Measurements from ENCODE around the gene DPP3. TPM values are rescaled to one million over a fixed set of nuclear protein-coding genes. Genes with fewer than 3 reads are reported as not detected.

The DPP3 gene
- total RNA-seq, 1 experiment from 2014 or later, result 93.3 TPM

GRCh38 chr11:66450560-66450959, 29.7 kb upstream of the DPP3 start:
- Histone ChIP-seq H3K4me1 (ENCODE audit: insufficient read depth, low read length, poor library complexity, severe bottlenecking) (no peaks in the 10 kb centered on the region), H3K4me3 (ENCODE audit: low read depth, low read length, poor library complexity, severe bottlenecking) (no peak overlapping the region), H3K27me3 (replicated peaks; ENCODE audit: insufficient read depth, low read depth, low read length, poor library complexity) (peaks cover 39% of the 10 kb centered on the region), H3K9me3 (ENCODE audit: low read depth, low read length, poor library complexity, severe bottlenecking) (no peaks in the 10 kb centered on the region), H3K36me3 (ENCODE audit: insufficient read depth, low read length, poor library complexity, severe bottlenecking) (no peaks in the 10 kb centered on the region), H3K27ac (ENCODE audit: low read depth, low read length, poor library complexity, severe bottlenecking) (no peak overlapping the region)
- CTCF ChIA-PET, result no interaction called here
- POLR2A ChIA-PET (ENCODE audit: low non-redundant PET), result no interaction called here
- no TSS peak for BruUV-seq (replicated peaks)
- DNase-seq (ENCODE audit: low spot score), result no peak
- no peak for TF ChIP-seq EZH2 (IDR thresholded peaks at IDR 0.05; ENCODE audit: borderline replicate concordance, low read depth, low read length, poor library complexity, severe bottlenecking)
- TF ChIP-seq, protein P1, sequence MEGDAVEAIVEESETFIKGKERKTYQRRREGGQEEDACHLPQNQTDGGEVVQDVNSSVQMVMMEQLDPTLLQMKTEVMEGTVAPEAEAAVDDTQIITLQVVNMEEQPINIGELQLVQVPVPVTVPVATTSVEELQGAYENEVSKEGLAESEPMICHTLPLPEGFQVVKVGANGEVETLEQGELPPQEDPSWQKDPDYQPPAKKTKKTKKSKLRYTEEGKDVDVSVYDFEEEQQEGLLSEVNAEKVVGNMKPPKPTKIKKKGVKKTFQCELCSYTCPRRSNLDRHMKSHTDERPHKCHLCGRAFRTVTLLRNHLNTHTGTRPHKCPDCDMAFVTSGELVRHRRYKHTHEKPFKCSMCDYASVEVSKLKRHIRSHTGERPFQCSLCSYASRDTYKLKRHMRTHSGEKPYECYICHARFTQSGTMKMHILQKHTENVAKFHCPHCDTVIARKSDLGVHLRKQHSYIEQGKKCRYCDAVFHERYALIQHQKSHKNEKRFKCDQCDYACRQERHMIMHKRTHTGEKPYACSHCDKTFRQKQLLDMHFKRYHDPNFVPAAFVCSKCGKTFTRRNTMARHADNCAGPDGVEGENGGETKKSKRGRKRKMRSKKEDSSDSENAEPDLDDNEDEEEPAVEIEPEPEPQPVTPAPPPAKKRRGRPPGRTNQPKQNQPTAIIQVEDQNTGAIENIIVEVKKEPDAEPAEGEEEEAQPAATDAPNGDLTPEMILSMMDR (conservative IDR thresholded peaks at IDR 0.05; ENCODE audit: low read depth, low read length), result no peak
- intact Hi-C loops (cut with micrococcal nuclease; ENCODE audit: unreplicated experiment), result no loop called here

GRCh38 chr11:66451663-66452062, 28.6 kb upstream of the DPP3 start:
- no peaks in the 10 kb centered on the region for H3K9me3 ChIP-seq (ENCODE audit: low read depth, low read length, poor library complexity, severe bottlenecking)
- DNase-seq (ENCODE audit: low spot score), result no peak
- H3K27ac ChIP-seq (ENCODE audit: low read depth, low read length, poor library complexity, severe bottlenecking), result no peak overlapping the region
- TF ChIP-seq EZH2 (IDR thresholded peaks at IDR 0.05; ENCODE audit: borderline replicate concordance, low read depth, low read length, poor library complexity, severe bottlenecking), result no peak
- TF ChIP-seq, protein P1 (conservative IDR thresholded peaks at IDR 0.05; ENCODE audit: low read depth, low read length), result no peak
- CTCF ChIA-PET, result no interaction called here
- H3K4me1 ChIP-seq (ENCODE audit: insufficient read depth, low read length, poor library complexity, severe bottlenecking), result no peaks in the 10 kb centered on the region
- POLR2A ChIA-PET (ENCODE audit: low non-redundant PET), result no interaction called here
- no peaks in the 10 kb centered on the region for H3K36me3 ChIP-seq (ENCODE audit: insufficient read depth, low read length, poor library complexity, severe bottlenecking)
- BruUV-seq (replicated peaks), result no TSS peak
- no peak overlapping the region for H3K4me3 ChIP-seq (ENCODE audit: low read depth, low read length, poor library complexity, severe bottlenecking)
- H3K27me3 ChIP-seq (replicated peaks; ENCODE audit: insufficient read depth, low read depth, low read length, poor library complexity), result peaks cover 39% of the 10 kb centered on the region
- intact Hi-C loops (cut with micrococcal nuclease; ENCODE audit: unreplicated experiment), result no loop called here

GRCh38 chr11:66454247-66454646, 26.0 kb upstream of the DPP3 start:
- intact Hi-C loops (cut with micrococcal nuclease; ENCODE audit: unreplicated experiment), result no loop called here
- ChIA-PET POLR2A (ENCODE audit: low non-redundant PET) (interaction anchor here (0.6 kb wide), 1 partner anchor 16 kb away, joined by 5 read pairs; no protein-coding TSS in a partner anchor), CTCF (no interaction called here)
- no peaks in the 10 kb centered on the region for H3K36me3 ChIP-seq (ENCODE audit: insufficient read depth, low read length, poor library complexity, severe bottlenecking)
- TF ChIP-seq, protein P1 (conservative IDR thresholded peaks at IDR 0.05; ENCODE audit: low read depth, low read length), result no peak
- no peak for TF ChIP-seq EZH2 (IDR thresholded peaks at IDR 0.05; ENCODE audit: borderline replicate concordance, low read depth, low read length, poor library complexity, severe bottlenecking)
- peaks cover 24% of the 10 kb centered on the region for H3K27me3 ChIP-seq (replicated peaks; ENCODE audit: insufficient read depth, low read depth, low read length, poor library complexity)
- H3K9me3 ChIP-seq (ENCODE audit: low read depth, low read length, poor library complexity, severe bottlenecking), result no peaks in the 10 kb centered on the region
- H3K4me3 ChIP-seq (ENCODE audit: low read depth, low read length, poor library complexity, severe bottlenecking), result no peak overlapping the region
- H3K27ac ChIP-seq (ENCODE audit: low read depth, low read length, poor library complexity, severe bottlenecking), result no peak overlapping the region
- no peak for DNase-seq (ENCODE audit: low spot score)
- no peaks in the 10 kb centered on the region for H3K4me1 ChIP-seq (ENCODE audit: insufficient read depth, low read length, poor library complexity, severe bottlenecking)
- no TSS peak for BruUV-seq (replicated peaks)
